WTC11 (cell line): ENCODE results near the gene CRB2. TPM values are rescaled to one million over a fixed set of nuclear protein-coding genes. Genes with fewer than 3 reads are reported as not detected.

Source experiments
- ATAC-seq: fragments of 200-7000 bp; cut with Tn5 transposase; 2 replicates; pipeline ENCODE4 v1.10.0; 2021; ENCODE audit warnings: mild to moderate bottlenecking, moderate library complexity
- CTCF ChIA-PET: fragments of 300-600 bp; sonication (Branson Sonifier 250); formaldehyde crosslinking; loops from one replicate; lab custom pipeline; 2021; ENCODE audit warnings: antibody characterized with exemption; lab: Charles Lee
- POLR2A ChIA-PET: fragments of 350-600 bp; sonication (Branson Sonifier 250); formaldehyde crosslinking; loops from one replicate; lab custom pipeline; 2021; ENCODE audit warnings: antibody characterized with exemption; lab: Charles Lee
- DNase-seq: peaks from one replicate; pipeline ENCODE4 v3.0.0; 2021; ENCODE audit warnings: low spot score
- H3K27ac Mint-ChIP-seq: 2 replicates; pipeline ENCODE4 v1.8.0; 2021; ENCODE audit warnings: mixed read lengths
- H3K27me3 Mint-ChIP-seq: 2 replicates; pipeline ENCODE4 v1.8.0; 2021; ENCODE audit warnings: low read depth, mild to moderate bottlenecking, moderate library complexity, mixed read lengths
- H3K36me3 Mint-ChIP-seq: 2 replicates; pipeline ENCODE4 v1.8.0; 2021; ENCODE audit warnings: mixed read lengths
- H3K4me1 Mint-ChIP-seq: 2 replicates; pipeline ENCODE4 v1.8.0; 2022; ENCODE audit warnings: mixed read lengths
- H3K4me3 Mint-ChIP-seq: 2 replicates; pipeline ENCODE4 v1.8.0; 2021; ENCODE audit warnings: mild to moderate bottlenecking, moderate library complexity, mixed read lengths
- H3K9me3 Mint-ChIP-seq: 2 replicates; pipeline ENCODE4 v1.8.0; 2021; ENCODE audit warnings: mixed read lengths
- AFF4 ChIP-seq: sonication (generic); formaldehyde crosslinking; IDR thresholded peaks from 2 replicates; pipeline ENCODE4 v1.8.1; 2023; ENCODE audit warnings: mild to moderate bottlenecking, missing genetic modification reagents, borderline replicate concordance
- AR ChIP-seq: fragments of 250-450 bp; sonication (Bioruptor Pico); IDR thresholded peaks from 2 replicates; pipeline ENCODE4 v1.9.0; 2021; ENCODE audit warnings: mild to moderate bottlenecking
- ATF2 ChIP-seq: sonication (generic); formaldehyde crosslinking; IDR thresholded peaks from 2 replicates; pipeline ENCODE4 v1.8.1; 2022; ENCODE audit warnings: low read depth, missing genetic modification reagents, borderline replicate concordance
- CDX4 ChIP-seq: fragments of 250-450 bp; sonication (Bioruptor Pico); IDR thresholded peaks from 2 replicates; pipeline ENCODE4 v1.9.0; 2021; ENCODE audit warnings: moderate library complexity, mild to moderate bottlenecking, inconsistent platforms, borderline replicate concordance
- CREB1 ChIP-seq: sonication (generic); formaldehyde crosslinking; IDR thresholded peaks from 2 replicates; pipeline ENCODE4 v1.8.0; 2023; ENCODE audit warnings: mild to moderate bottlenecking, missing genetic modification reagents
- ELF4 ChIP-seq: sonication (generic); formaldehyde crosslinking; IDR thresholded peaks from 2 replicates; pipeline ENCODE4 v1.8.1; 2022; ENCODE audit warnings: low read depth, mild to moderate bottlenecking, moderate library complexity, missing genetic modification reagents
- GABPB1 ChIP-seq: sonication (generic); formaldehyde crosslinking; IDR thresholded peaks from 2 replicates; pipeline ENCODE4 v1.8.1; 2023; ENCODE audit warnings: mild to moderate bottlenecking, missing genetic modification reagents
- KAT7 ChIP-seq: sonication (generic); formaldehyde crosslinking; IDR thresholded peaks from 2 replicates; pipeline ENCODE4 v1.8.1; 2023; ENCODE audit warnings: missing genetic modification reagents, mild to moderate bottlenecking, borderline replicate concordance
- NFE2L1 ChIP-seq: sonication (generic); formaldehyde crosslinking; IDR thresholded peaks from 2 replicates; pipeline ENCODE4 v1.8.1; 2023; ENCODE audit warnings: missing genetic modification reagents
- PRDM15 ChIP-seq: sonication (generic); formaldehyde crosslinking; IDR thresholded peaks from 2 replicates; pipeline ENCODE4 v1.8.0; 2022; ENCODE audit warnings: missing genetic modification reagents
- RELA ChIP-seq: sonication (generic); formaldehyde crosslinking; IDR thresholded peaks from 2 replicates; pipeline ENCODE4 v1.8.1; 2022; ENCODE audit warnings: missing genetic modification reagents, mild to moderate bottlenecking, borderline replicate concordance
- ZBTB21 ChIP-seq: sonication (generic); formaldehyde crosslinking; IDR thresholded peaks from 2 replicates; pipeline ENCODE4 v1.8.1; 2023; ENCODE audit warnings: mild to moderate bottlenecking, missing genetic modification reagents, borderline replicate concordance
- ZBTB43 ChIP-seq: sonication (generic); formaldehyde crosslinking; IDR thresholded peaks from 2 replicates; pipeline ENCODE4 v1.8.1; 2023; ENCODE audit warnings: mild to moderate bottlenecking, missing genetic modification reagents
- ZNF219 ChIP-seq: sonication (generic); formaldehyde crosslinking; IDR thresholded peaks from 2 replicates; pipeline ENCODE4 v1.8.0; 2023; ENCODE audit warnings: missing genetic modification reagents, mild to moderate bottlenecking, borderline replicate concordance
- ZNF232 ChIP-seq: sonication (generic); formaldehyde crosslinking; IDR thresholded peaks from 2 replicates; pipeline ENCODE4 v1.8.0; 2022; ENCODE audit warnings: mild to moderate bottlenecking, missing genetic modification reagents
- ZNF317 ChIP-seq: sonication (generic); formaldehyde crosslinking; IDR thresholded peaks from 2 replicates; pipeline ENCODE4 v1.8.1; 2023; ENCODE audit warnings: low read depth, mild to moderate bottlenecking, moderate library complexity, missing genetic modification reagents, borderline replicate concordance
- ZNF425 ChIP-seq: fragments of 250-450 bp; sonication (Bioruptor Pico); conservative IDR thresholded peaks from 2 replicates; pipeline ENCODE4 v1.9.0; 2021; ENCODE audit warnings: mild to moderate bottlenecking
- total RNA-seq: library from RNA; stranded (reverse); gene quantifications from 3 replicates; pipeline ENCODE4 v1.2.3, GENCODE V29; 2021

The CRB2 gene
- total RNA-seq, 1 experiment from 2014 or later: 3.5 TPM

GRCh38 chr9:123324767-123325183 is 31.2 kb upstream of the CRB2 start:
- Mint-ChIP-seq H3K4me3 (no peak overlapping the region), H3K36me3 (no peaks in the 10 kb centered on the region), H3K9me3 (peaks cover 10% of the 10 kb centered on the region), H3K27ac (peak overlapping the region; percentile 20), H3K27me3 (no peaks in the 10 kb centered on the region; the same call in 1 of the 2 replicates), H3K4me1 (peaks cover 24% of the 10 kb centered on the region)
- DNase-seq: no peak
- TF ChIP-seq GABPB1 (CRISPR knock-in tag) (peak; percentile 66; the same call in 1 of the 2 replicates), ATF2 (no peak)
- CTCF ChIA-PET: interaction anchor here (3.7 kb wide), 1 partner anchor 25 kb away, joined by 16 read pairs; no protein-coding TSS in a partner anchor
- no peak for ATAC-seq
- POLR2A ChIA-PET: no interaction called here

GRCh38 chr9:123326187-123326586 is 29.8 kb upstream of the CRB2 start:
- H3K4me3 Mint-ChIP-seq: no peak overlapping the region
- CTCF ChIA-PET: interaction anchor here (3.7 kb wide), 1 partner anchor 24 kb away, joined by 16 read pairs; no protein-coding TSS in a partner anchor
- TF ChIP-seq NFE2L1 (CRISPR knock-in tag) (no peak), AR (no peak), ZNF317 (CRISPR knock-in tag) (no peak), CREB1 (CRISPR knock-in tag) (no peak), ZBTB21 (CRISPR knock-in tag) (no peak), ZBTB43 (no peak), GABPB1 (CRISPR knock-in tag) (no peak), KAT7 (CRISPR knock-in tag) (no peak), ZNF425 (CRISPR knock-in tag) (no peak), AFF4 (CRISPR knock-in tag) (no peak), ZNF232 (CRISPR knock-in tag) (no peak), PRDM15 (CRISPR knock-in tag) (no peak), ELF4 (CRISPR knock-in tag) (no peak), ZNF219 (CRISPR knock-in tag) (no peak), RELA (CRISPR knock-in tag) (no peak), CDX4 (CRISPR knock-in tag) (no peak)

More at GRCh38 chr9:123326187-123326586, 29.8 kb upstream of the CRB2 start:
- no peak for DNase-seq
- Mint-ChIP-seq H3K9me3 (peaks cover 10% of the 10 kb centered on the region), H3K36me3 (no peaks in the 10 kb centered on the region), H3K4me1 (peaks cover 29% of the 10 kb centered on the region), H3K27me3 (no peaks in the 10 kb centered on the region; the same call in 1 of the 2 replicates), H3K27ac (no peak overlapping the region)
- POLR2A ChIA-PET: interaction anchor here (0.7 kb wide), 1 partner anchor 181 kb away, joined by 7 read pairs; no protein-coding TSS in a partner anchor
- no peak for ATAC-seq
